Heart left ventricle (tissue), 16 donors: ENCODE measurements around the gene PDGFRB. TPM values are rescaled to one million over a fixed set of nuclear protein-coding genes. Genes with fewer than 3 reads are reported as not detected.

Experiments
- ATAC-seq, 4 donors: fragments of 200-7000 bp; cut with Tn5 transposase; one replicate each; pipeline ENCODE4 v1.9.1; 2020 to 2022; ENCODE audit warnings: moderate library complexity in 4 of 4, mild to moderate bottlenecking in 3 of 4, moderate number of reproducible peaks in 1 of 4
- DNase-seq, 5 donors: peaks; one replicate each; pipeline ENCODE4 v3.0.0-alpha.2; 2020
- H3K27ac ChIP-seq, 12 donors: fragments of 200-600 bp; sonication (generic) in 4 of 12; one replicate each; pipeline versions ENCODE4 v1.5.0 to v1.8.0; 2016 to 2022; ENCODE audit warnings: mild to moderate bottlenecking in 2 of 12
- H3K27me3 ChIP-seq, 9 donors: fragments of 200-600 bp; sonication (generic) in 2 of 9; one replicate each; pipeline versions ENCODE4 v1.5.1 to v1.8.0; 2016 to 2022; ENCODE audit warnings: mild to moderate bottlenecking in 3 of 9
- H3K36me3 ChIP-seq, 9 donors: fragments of 200-600 bp; sonication (generic) in 2 of 9; one replicate each; pipeline versions ENCODE4 v1.5.0 to v1.8.0; 2018 to 2022; ENCODE audit warnings: mild to moderate bottlenecking in 2 of 9
- H3K4me1 ChIP-seq, 12 donors: fragments of 200-600 bp; sonication (generic) in 4 of 12; one replicate each; pipeline versions ENCODE4 v1.5.0 to v1.8.0; 2016 to 2022; ENCODE audit warnings: mild to moderate bottlenecking in 3 of 12
- H3K4me3 ChIP-seq, 12 donors: fragments of 200-600 bp; sonication (generic) in 4 of 12; one replicate each; pipeline versions ENCODE4 v1.5.0 to v1.8.0; 2017 to 2022; ENCODE audit warnings: mild to moderate bottlenecking in 9 of 12, moderate library complexity in 4 of 12
- H3K9me3 ChIP-seq, 12 donors: fragments of 200-600 bp; sonication (generic) in 4 of 12; one replicate each; pipeline versions ENCODE4 v1.5.0 to v1.8.0; 2016 to 2022; ENCODE audit warnings: mild to moderate bottlenecking in 1 of 12
- CTCF ChIP-seq, 12 donors: fragments of 200-600 bp; sonication (generic) in 4 of 12; IDR thresholded peaks; one replicate each; pipeline versions ENCODE4 v1.5.0 to v1.8.0; 2018 to 2022; ENCODE audit warnings: antibody characterized with exemption in 12 of 12, mild to moderate bottlenecking in 5 of 12
- POLR2A ChIP-seq, 2 donors: fragments of 450-650 bp; IDR thresholded peaks; one replicate each; pipeline ENCODE4 v1.6.1; 2017; ENCODE audit warnings: antibody characterized with exemption in 2 of 2, mild to moderate bottlenecking in 2 of 2, moderate library complexity in 2 of 2
- WGBS, 4 donors: extraction: QIAGEN DNeasy Blood & Tissue Kit in 2 of 4; methylation state at CpG; one replicate each; pipeline versions ENCODE4 v1.1.5 to v1.1.7; 2013 to 2018; 5-methylcytosine and 5-hydroxymethylcytosine counted together
- intact Hi-C, 10 donors: fragments of 100-400 bp; cut with DNase I; formaldehyde crosslinking; loops; one replicate each; pipeline versions ENCODE4 v1.11.1 to v1.14.2; 2022
- polyA plus RNA-seq, 2 donors: library from polyadenylated mRNA; stranded (reverse); fragments of 200-250 nt; gene quantifications; one replicate each; pipeline ENCODE4 v1.2.3, GENCODE V29; 2013
- total RNA-seq, 9 donors: library from RNA; depleted of rRNA in 2 of 9; stranded (reverse); fragments of >200 nt in 2 of 9; fragmentation: NEBNext Ultra II Directional in 3 of 9; extraction: Animal tissue kit (Norgen Biotek cat#: 25700) in 3 of 9; gene quantifications; one replicate each; pipeline versions ENCODE4 v1.1.0 to v1.2.4, GENCODE V29; 2016 to 2023
- donor health status: ischemic (EF 13 %, LVEDD 7.1; RV severe dilation, severe dysfunction).
- donor health status: healthy with polysubstance abuse.
- donor health status: DM: no; HTN: yes; CAD: no.
- donor health status: DM: no; HTN: no; CAD: no.
- donor health status: ischemic (EF 25% LVEDD 6.9; RV normal size, moderate dysfunction).
- donor health status: ischemic (EF 25% LVEDD 5.7; RV mildly dilated, moderate dysfunction).
- donor health status: healthy.
- donor health status: DM: yes; HTN: yes; CAD: no.
- donor health status: ischemic (EF 35%, LVEDD 5.7; RV mildly dilated, moderate dysfunction).
- donor health status: nonischemic (EF 11% LVEDD 7.7; RV severe dilation, severe dysfunction).
- donor health status: DM: yes; HTN: yes; CAD: no.
- donor health status: PGD.
- donor health status: ischemic (EF 29% LVEDD 5.4; RV normal size, mild dysfunction).
- donor health status: nonischemic (EF 23%, LVEDD 6.1; RV moderate dilation, normal function).

Gene PDGFRB
- total and polyA plus RNA-seq, 11 donors: 27.6 to 112 (median 45.6) TPM

GRCh38 chr5:150073677-150074076 is 82.0 kb downstream of the PDGFRB start:
- WGBS, 4 donors: 84 to 94% (median 87%) methylated on average over 3 of the region's 3 CpGs
- intact Hi-C loops: loop anchor here in 1 of 10 donors (5.0 kb wide), 1 partner anchor 34 kb away; no protein-coding TSS in a partner anchor

GRCh38 chr5:150073086-150073625 is 82.5 kb downstream of the PDGFRB start:
- intact Hi-C loops: loop anchor here in 1 of 10 donors (5.0 kb wide), 1 partner anchor 34 kb away; no protein-coding TSS in a partner anchor
- Histone ChIP-seq H3K36me3 (peaks cover 0 to 87% (median 0%) of the 10 kb centered on the region in 9 donors), H3K4me1 (peaks cover 0 to 14% (median 0%) of the 10 kb centered on the region in 12 donors), H3K4me3 (no peak overlapping the region), H3K27ac (no peak overlapping the region), H3K9me3 (no peaks in the 10 kb centered on the region), H3K27me3 (no peaks in the 10 kb centered on the region)
- TF ChIP-seq POLR2A (IDR thresholded peaks at IDR 0.05): no peak
- TF ChIP-seq CTCF (IDR thresholded peaks at IDR 0.05): no peak
- DNase-seq (peak in 2 of 5 donors; percentile 3 to 12), ATAC-seq (no peak)
- WGBS, 4 donors: 72 to 93% (median 87%) methylated on average over 5 of the region's 5 CpGs

More at GRCh38 chr5:150073677-150074076, 82.0 kb downstream of the PDGFRB start:
- Histone ChIP-seq H3K27me3 (no peaks in the 10 kb centered on the region), H3K4me3 (no peak overlapping the region), H3K27ac (no peak overlapping the region), H3K9me3 (no peaks in the 10 kb centered on the region), H3K4me1 (peaks cover 0 to 9% (median 0%) of the 10 kb centered on the region in 12 donors), H3K36me3 (peaks cover 0 to 85% (median 0%) of the 10 kb centered on the region in 9 donors)
- TF ChIP-seq CTCF (IDR thresholded peaks at IDR 0.05) (no peak), POLR2A (IDR thresholded peaks at IDR 0.05) (no peak)
- peak in 1 of 5 donors; percentile 0 for DNase-seq
- no peak for ATAC-seq

GRCh38 chr5:150070821-150071220 is 84.8 kb downstream of the PDGFRB start:
- ATAC-seq (no peak), DNase-seq (peak in 1 of 5 donors; percentile 4)
- TF ChIP-seq POLR2A (IDR thresholded peaks at IDR 0.05) (no peak), CTCF (IDR thresholded peaks at IDR 0.05) (no peak)
- Histone ChIP-seq H3K27ac (no peak overlapping the region), H3K4me3 (no peak overlapping the region), H3K4me1 (peaks cover 0 to 36% (median 0%) of the 10 kb centered on the region in 12 donors), H3K9me3 (no peaks in the 10 kb centered on the region), H3K36me3 (peaks cover 0 to 74% (median 0%) of the 10 kb centered on the region in 9 donors), H3K27me3 (no peaks in the 10 kb centered on the region)
- intact Hi-C loops: loop anchor here in 1 of 10 donors (5.0 kb wide), 1 partner anchor 36 kb away; no protein-coding TSS in a partner anchor
- 89 to 99% (median 94%) methylated on average over 3 of the region's 3 CpGs for WGBS, 4 donors

- DNase-seq (no peak), ATAC-seq (no peak)
- H3K4me3 ChIP-seq: no peak overlapping the region
- peaks cover 0 to 65% (median 0%) of the 10 kb centered on the region in 9 donors for H3K36me3 ChIP-seq
- H3K4me1 ChIP-seq: peaks cover 0 to 44% (median 0%) of the 10 kb centered on the region in 12 donors
- no peak for TF ChIP-seq POLR2A (IDR thresholded peaks at IDR 0.05)
- TF ChIP-seq CTCF (IDR thresholded peaks at IDR 0.05): no peak
- intact Hi-C loops: loop anchor here in 1 of 10 donors (5.0 kb wide), 1 partner anchor 37 kb away; no protein-coding TSS in a partner anchor
- 90 to 93% (median 91%) methylated on average over 13 to 25 of the region's 25 CpGs for WGBS, 4 donors
- H3K27me3 ChIP-seq: no peaks in the 10 kb centered on the region
- no peak overlapping the region for H3K27ac ChIP-seq
- H3K9me3 ChIP-seq: no peaks in the 10 kb centered on the region
Observed at GRCh38 chr5:150069672-150070627, 85.7 kb downstream of the PDGFRB start.
